Pons (tissue), 1 donor: ENCODE measurements around the gene LRP1.

Experiments
- DNase-seq: peaks from one replicate; pipeline ENCODE4 v3.0.0-alpha.2; 2016; ENCODE audit warnings: low spot score

Gene LRP1

GRCh38 chr12:57258977-57259970 lies 131.0 kb downstream of the LRP1 start:
- DNase-seq = no peak

GRCh38 chr12:57260366-57260765 lies 132.1 kb downstream of the LRP1 start:
- DNase-seq = no peak

- no peak for DNase-seq
These were observed 133.2 kb downstream of the LRP1 start for GRCh38 chr12:57261428-57261865.

GRCh38 chr12:57262126-57262822 lies 134.0 kb downstream of the LRP1 start:
- no peak for DNase-seq
